DND-41 (cell line): ENCODE measurements around the gene PLD1.

Experiments used
- ATAC-seq: fragments of 200-7000 bp; cut with Tn5 transposase; 3 replicates; pipeline ENCODE4 v1.9.1; 2021; ENCODE audit warnings: low read depth; ENCODE audit not compliant: insufficient read depth
- DNase-seq: peaks from one replicate; pipeline ENCODE4 v3.0.0-alpha.2; 2020
- H2AFZ ChIP-seq: 2 replicates; pipeline ENCODE4 v1.6.0; 2012; ENCODE audit warnings: low read depth, low read length
- H3K27ac ChIP-seq: 2 replicates; pipeline ENCODE4 v1.5.1; 2012; ENCODE audit warnings: low read length, inconsistent platforms
- H3K27me3 ChIP-seq: fragments of 200-600 bp; sonication (generic); 2 replicates; pipeline ENCODE4 v1.6.0; 2012; ENCODE audit warnings: low read length, mild to moderate bottlenecking, inconsistent platforms; ENCODE audit not compliant: insufficient read depth, poor library complexity
- H3K36me3 ChIP-seq: 2 replicates; pipeline ENCODE4 v1.5.1; 2012; ENCODE audit warnings: low read length, inconsistent platforms; ENCODE audit not compliant: insufficient read depth
- H3K4me1 ChIP-seq: 2 replicates; pipeline ENCODE4 v1.5.1; 2012; ENCODE audit warnings: mild to moderate bottlenecking, low read length; ENCODE audit not compliant: insufficient read depth
- H3K4me2 ChIP-seq: 2 replicates; pipeline ENCODE4 v1.6.0; 2012; ENCODE audit warnings: mild to moderate bottlenecking, moderate library complexity, low read length, inconsistent platforms; ENCODE audit not compliant: insufficient read depth
- H3K4me3 ChIP-seq, 2 experiments: fragments of 200-600 bp in 1 of 2; shearing (Covaris generic) in 1 of 2; 2 replicates each; pipeline ENCODE4 v1.5.1; 2012 to 2016; ENCODE audit warnings: inconsistent platforms in 2 of 2, low read length in 2 of 2, mild to moderate bottlenecking in 2 of 2, low read depth in 1 of 2, moderate library complexity in 1 of 2
- H3K79me2 ChIP-seq: 2 replicates; pipeline ENCODE4 v1.6.0; 2012; ENCODE audit warnings: low read length, inconsistent platforms; ENCODE audit not compliant: insufficient read depth
- H3K9ac ChIP-seq: 2 replicates; pipeline ENCODE4 v1.6.0; 2012; ENCODE audit warnings: low read depth, mild to moderate bottlenecking, inconsistent platforms, low read length, moderate library complexity
- H3K9me3 ChIP-seq: 2 replicates; pipeline ENCODE4 v1.5.1; 2012; ENCODE audit warnings: low read length, moderate library complexity, mild to moderate bottlenecking, inconsistent platforms; ENCODE audit not compliant: insufficient read depth, severe bottlenecking
- H4K20me1 ChIP-seq: 2 replicates; pipeline ENCODE4 v1.6.0; 2012; ENCODE audit warnings: low read length; ENCODE audit not compliant: insufficient read depth
- CTCF ChIP-seq: IDR thresholded peaks from 2 replicates; pipeline ENCODE4 v1.5.1; 2012; ENCODE audit warnings: borderline replicate concordance, low read length, moderate library complexity, mild to moderate bottlenecking; ENCODE audit not compliant: poor library complexity, severe bottlenecking; ENCODE audit errors: extremely low read depth
- EZH2 ChIP-seq: IDR thresholded peaks from 3 replicates; pipeline ENCODE4 v1.6.1; 2012; ENCODE audit warnings: borderline replicate concordance, low read depth, mild to moderate bottlenecking, moderate library complexity, low read length, inconsistent platforms; ENCODE audit not compliant: severe bottlenecking

Gene PLD1

GRCh38 chr3:171768986-171769385 lies 41.3 kb downstream of the PLD1 start:
- ATAC-seq: no peak

GRCh38 chr3:171768281-171768900 lies 41.9 kb downstream of the PLD1 start:
- H3K9ac ChIP-seq: no peak overlapping the region
- no peak for DNase-seq
- ATAC-seq: no peak

More at GRCh38 chr3:171768986-171769385, 41.3 kb downstream of the PLD1 start:
- Histone ChIP-seq H3K4me3 (no peak overlapping the region), H3K4me1 (no peaks in the 10 kb centered on the region), H3K4me2 (no peak overlapping the region), H2AFZ (no peak overlapping the region), H3K27ac (no peak overlapping the region), H4K20me1 (no peaks in the 10 kb centered on the region), H3K27me3 (peaks cover 10% of the 10 kb centered on the region), H3K79me2 (no peaks in the 10 kb centered on the region), H3K36me3 (no peaks in the 10 kb centered on the region), H3K9me3 (no peaks in the 10 kb centered on the region), H3K9ac (no peak overlapping the region)
- no peak for TF ChIP-seq EZH2
- TF ChIP-seq CTCF: no peak
- DNase-seq: no peak

GRCh38 chr3:171765511-171765887 lies 44.8 kb downstream of the PLD1 start:
- no peak for TF ChIP-seq CTCF
- no peak for TF ChIP-seq EZH2
- Histone ChIP-seq H3K4me2 (no peak overlapping the region), H3K79me2 (no peaks in the 10 kb centered on the region), H2AFZ (no peak overlapping the region), H3K27ac (no peak overlapping the region), H3K36me3 (no peaks in the 10 kb centered on the region), H3K27me3 (peaks cover 22% of the 10 kb centered on the region), H3K4me1 (no peaks in the 10 kb centered on the region), H3K9ac (no peak overlapping the region), H4K20me1 (no peaks in the 10 kb centered on the region), H3K9me3 (no peaks in the 10 kb centered on the region), H3K4me3 (no peak overlapping the region)
- ATAC-seq (no peak), DNase-seq (no peak)

More at GRCh38 chr3:171768281-171768900, 41.9 kb downstream of the PLD1 start:
- Histone ChIP-seq H4K20me1 (no peaks in the 10 kb centered on the region), H2AFZ (no peak overlapping the region), H3K79me2 (no peaks in the 10 kb centered on the region), H3K27ac (no peak overlapping the region), H3K27me3 (peaks cover 10% of the 10 kb centered on the region), H3K4me2 (no peak overlapping the region), H3K9me3 (no peaks in the 10 kb centered on the region), H3K36me3 (no peaks in the 10 kb centered on the region), H3K4me1 (no peaks in the 10 kb centered on the region), H3K4me3 (no peak overlapping the region)
- TF ChIP-seq CTCF (no peak), EZH2 (no peak)

GRCh38 chr3:171763392-171763791 lies 46.9 kb downstream of the PLD1 start:
- Histone ChIP-seq H2AFZ (no peak overlapping the region), H3K27me3 (peaks cover 16% of the 10 kb centered on the region), H3K79me2 (no peaks in the 10 kb centered on the region), H3K4me3 (no peak overlapping the region), H3K36me3 (no peaks in the 10 kb centered on the region), H3K9me3 (no peaks in the 10 kb centered on the region), H3K27ac (no peak overlapping the region), H3K4me1 (no peaks in the 10 kb centered on the region), H4K20me1 (no peaks in the 10 kb centered on the region), H3K4me2 (no peak overlapping the region), H3K9ac (no peak overlapping the region)
- ATAC-seq (no peak), DNase-seq (no peak)
- TF ChIP-seq CTCF: no peak
- TF ChIP-seq EZH2: no peak
